K562 (cell line): ENCODE measurements around the gene TMEM270.

Experiments used
- BRF1 ChIP-seq: IDR thresholded peaks from 3 replicates; pipeline ENCODE4 v1.6.1; 2011; ENCODE audit warnings: borderline replicate concordance, mild to moderate bottlenecking; ENCODE audit not compliant: insufficient read length; ENCODE audit errors: extremely low read depth
- NFE2L1 ChIP-seq: fragments of 450-650 bp; IDR thresholded peaks from 2 replicates; pipeline ENCODE4 v1.6.1; 2016; ENCODE audit warnings: missing genetic modification characterization, low read depth, mild to moderate bottlenecking, missing compliant biosample characterization, moderate library complexity, borderline replicate concordance
- POLR2A ChIP-seq: fragments of 450-650 bp; conservative IDR thresholded peaks from 2 replicates; pipeline ENCODE4 v1.6.1; 2016
- SMARCA4 ChIP-seq: fragments of 450-650 bp; IDR thresholded peaks from 2 replicates; pipeline ENCODE4 v1.6.1; 2016
- SRSF7 ChIP-seq: fragments of 200-400 bp; formaldehyde crosslinking; optimal IDR thresholded peaks from 2 replicates; pipeline ENCODE3; 2017; ENCODE audit warnings: mild to moderate bottlenecking, low read depth, low read length
- STAT6 ChIP-seq: sonication (generic); formaldehyde crosslinking; IDR thresholded peaks from 2 replicates; pipeline ENCODE4 v1.8.1; 2023; ENCODE audit warnings: mild to moderate bottlenecking, missing genetic modification reagents
- U2AF2 ChIP-seq: fragments of 200-400 bp; formaldehyde crosslinking; optimal IDR thresholded peaks from 2 replicates; pipeline ENCODE3; 2017; ENCODE audit warnings: low read depth, mild to moderate bottlenecking, low read length
- ZBTB12 ChIP-seq: fragments of 250-450 bp; sonication (Bioruptor Pico); IDR thresholded peaks from 2 replicates; pipeline ENCODE4 v1.4.0; 2020
- ZC3H4 ChIP-seq: sonication (generic); formaldehyde crosslinking; IDR thresholded peaks from 2 replicates; pipeline ENCODE4 v1.9.0; 2021; ENCODE audit warnings: missing genetic modification reagents, borderline replicate concordance
- ZHX1 ChIP-seq: fragments of 150-350 bp; conservative IDR thresholded peaks from 2 replicates; pipeline ENCODE4 v1.6.1; 2014; ENCODE audit warnings: low read length
- ZNF766 ChIP-seq: fragments of 200-800 bp; sonication (Bioruptor generic); conservative IDR thresholded peaks from 2 replicates; pipeline ENCODE4 v1.6.1; 2016; ENCODE audit warnings: missing genetic modification characterization, missing compliant biosample characterization
- ZNF780A ChIP-seq: fragments of 250-450 bp; sonication (Bioruptor Pico); IDR thresholded peaks from 2 replicates; pipeline ENCODE4 v1.5.0; 2021; ENCODE audit warnings: mild to moderate bottlenecking
- TF ChIP-seq, protein P1 (sequence below), 3 experiments: IDR thresholded peaks in 2 of 3; conservative IDR thresholded peaks in 1 of 3; 2 replicates each; pipeline ENCODE4 v1.5.1; 2011 to 2012; ENCODE audit warnings: low read length in 3 of 3, mild to moderate bottlenecking in 3 of 3, control low read depth in 2 of 3, improper control_type of control experiment in 1 of 3, inconsistent platforms in 1 of 3, low read depth in 1 of 3, mixed read lengths in 1 of 3, moderate library complexity in 1 of 3; ENCODE audit not compliant: insufficient read depth in 2 of 3
- TF ChIP-seq, protein P2 (sequence below): sonication (generic); formaldehyde crosslinking; IDR thresholded peaks from 2 replicates; pipeline ENCODE4 v1.4.0; 2020; ENCODE audit warnings: mild to moderate bottlenecking, missing genetic modification reagents

DNA sequence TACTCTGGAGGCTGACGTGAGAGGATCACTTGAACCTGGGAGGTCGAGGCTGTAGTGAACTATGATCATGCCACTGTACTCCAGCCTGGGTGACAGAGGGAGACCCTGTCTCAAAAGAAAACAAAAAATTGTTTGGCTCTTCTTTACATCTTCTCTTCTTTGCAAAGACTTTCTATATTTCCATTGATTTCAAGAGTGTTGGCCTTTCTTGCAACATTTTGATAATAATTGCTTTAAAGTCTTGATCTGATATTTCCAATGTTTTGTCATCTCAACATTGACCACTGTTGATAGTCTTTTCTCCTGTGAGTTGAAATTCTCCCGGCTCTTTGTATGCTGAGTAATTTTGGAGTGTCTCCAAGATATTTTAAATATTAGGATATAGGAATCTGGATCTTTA lies 48.0 kb upstream of the TMEM270 start:
- no peak for TF ChIP-seq ZNF766 (CRISPR knock-in tag)
- TF ChIP-seq SMARCA4 = no peak
- TF ChIP-seq SRSF7 = no peak
- no peak for TF ChIP-seq ZHX1
- no peak for TF ChIP-seq ZNF780A (CRISPR knock-in tag)
- no peak for TF ChIP-seq NFE2L1
- TF ChIP-seq, protein P1, sequence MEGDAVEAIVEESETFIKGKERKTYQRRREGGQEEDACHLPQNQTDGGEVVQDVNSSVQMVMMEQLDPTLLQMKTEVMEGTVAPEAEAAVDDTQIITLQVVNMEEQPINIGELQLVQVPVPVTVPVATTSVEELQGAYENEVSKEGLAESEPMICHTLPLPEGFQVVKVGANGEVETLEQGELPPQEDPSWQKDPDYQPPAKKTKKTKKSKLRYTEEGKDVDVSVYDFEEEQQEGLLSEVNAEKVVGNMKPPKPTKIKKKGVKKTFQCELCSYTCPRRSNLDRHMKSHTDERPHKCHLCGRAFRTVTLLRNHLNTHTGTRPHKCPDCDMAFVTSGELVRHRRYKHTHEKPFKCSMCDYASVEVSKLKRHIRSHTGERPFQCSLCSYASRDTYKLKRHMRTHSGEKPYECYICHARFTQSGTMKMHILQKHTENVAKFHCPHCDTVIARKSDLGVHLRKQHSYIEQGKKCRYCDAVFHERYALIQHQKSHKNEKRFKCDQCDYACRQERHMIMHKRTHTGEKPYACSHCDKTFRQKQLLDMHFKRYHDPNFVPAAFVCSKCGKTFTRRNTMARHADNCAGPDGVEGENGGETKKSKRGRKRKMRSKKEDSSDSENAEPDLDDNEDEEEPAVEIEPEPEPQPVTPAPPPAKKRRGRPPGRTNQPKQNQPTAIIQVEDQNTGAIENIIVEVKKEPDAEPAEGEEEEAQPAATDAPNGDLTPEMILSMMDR (IDR thresholded peaks at IDR 0.05 in 2 of 3, conservative IDR thresholded peaks at IDR 0.05 in 1 of 3; ENCODE audit: insufficient read depth in 2 of 3, low read depth in 1 of 3, low read length in 3 of 3) = no peak
- no peak for TF ChIP-seq POLR2A
- TF ChIP-seq, protein P2, sequence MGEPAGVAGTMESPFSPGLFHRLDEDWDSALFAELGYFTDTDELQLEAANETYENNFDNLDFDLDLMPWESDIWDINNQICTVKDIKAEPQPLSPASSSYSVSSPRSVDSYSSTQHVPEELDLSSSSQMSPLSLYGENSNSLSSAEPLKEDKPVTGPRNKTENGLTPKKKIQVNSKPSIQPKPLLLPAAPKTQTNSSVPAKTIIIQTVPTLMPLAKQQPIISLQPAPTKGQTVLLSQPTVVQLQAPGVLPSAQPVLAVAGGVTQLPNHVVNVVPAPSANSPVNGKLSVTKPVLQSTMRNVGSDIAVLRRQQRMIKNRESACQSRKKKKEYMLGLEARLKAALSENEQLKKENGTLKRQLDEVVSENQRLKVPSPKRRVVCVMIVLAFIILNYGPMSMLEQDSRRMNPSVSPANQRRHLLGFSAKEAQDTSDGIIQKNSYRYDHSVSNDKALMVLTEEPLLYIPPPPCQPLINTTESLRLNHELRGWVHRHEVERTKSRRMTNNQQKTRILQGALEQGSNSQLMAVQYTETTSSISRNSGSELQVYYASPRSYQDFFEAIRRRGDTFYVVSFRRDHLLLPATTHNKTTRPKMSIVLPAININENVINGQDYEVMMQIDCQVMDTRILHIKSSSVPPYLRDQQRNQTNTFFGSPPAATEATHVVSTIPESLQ = no peak
- no peak for TF ChIP-seq STAT6 (CRISPR knock-in tag)
- TF ChIP-seq ZBTB12 (CRISPR knock-in tag) = no peak
- no peak for TF ChIP-seq ZC3H4
- TF ChIP-seq BRF1 = no peak
- no peak for TF ChIP-seq U2AF2
